ENCODE measurements around the gene PRKAG1. TPM values are rescaled to one million over a fixed set of nuclear protein-coding genes. Genes with fewer than 3 reads are reported as not detected.

The PRKAG1 gene
- total RNA-seq, 2 experiments from 2014 or later = 69.4 to 70.0 TPM

DNA sequence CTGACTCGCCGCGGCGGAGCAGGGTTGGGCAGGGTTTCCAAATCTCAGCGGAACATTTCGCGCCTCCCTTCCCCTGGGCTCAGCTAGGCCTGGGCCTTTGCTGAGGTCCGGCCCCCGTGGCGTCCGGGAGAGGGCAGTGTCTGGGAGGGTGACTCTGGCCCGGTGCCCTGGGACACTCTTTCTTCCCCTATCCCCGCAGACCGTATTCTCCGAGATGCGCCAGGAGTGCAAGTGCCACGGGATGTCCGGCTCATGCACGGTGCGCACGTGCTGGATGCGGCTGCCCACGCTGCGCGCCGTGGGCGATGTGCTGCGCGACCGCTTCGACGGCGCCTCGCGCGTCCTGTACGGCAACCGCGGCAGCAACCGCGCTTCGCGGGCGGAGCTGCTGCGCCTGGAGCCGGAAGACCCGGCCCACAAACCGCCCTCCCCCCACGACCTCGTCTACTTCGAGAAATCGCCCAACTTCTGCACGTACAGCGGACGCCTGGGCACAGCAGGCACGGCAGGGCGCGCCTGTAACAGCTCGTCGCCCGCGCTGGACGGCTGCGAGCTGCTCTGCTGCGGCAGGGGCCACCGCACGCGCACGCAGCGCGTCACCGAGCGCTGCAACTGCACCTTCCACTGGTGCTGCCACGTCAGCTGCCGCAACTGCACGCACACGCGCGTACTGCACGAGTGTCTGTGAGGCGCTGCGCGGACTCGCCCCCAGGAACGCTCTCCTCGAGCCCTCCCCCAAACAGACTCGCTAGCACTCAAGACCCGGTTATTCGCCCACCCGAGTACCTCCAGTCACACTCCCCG lies 37.4 kb downstream of the PRKAG1 start:
- CTCF ChIA-PET = interaction anchor here (0.6 to 5.6 kb wide), 10 partner anchors 9 to 128 kb away, joined by 3 to 61 read pairs (median 9); partner anchors contain the start of gene FKBP11
- POLR2A ChIA-PET = no interaction called here

DNA sequence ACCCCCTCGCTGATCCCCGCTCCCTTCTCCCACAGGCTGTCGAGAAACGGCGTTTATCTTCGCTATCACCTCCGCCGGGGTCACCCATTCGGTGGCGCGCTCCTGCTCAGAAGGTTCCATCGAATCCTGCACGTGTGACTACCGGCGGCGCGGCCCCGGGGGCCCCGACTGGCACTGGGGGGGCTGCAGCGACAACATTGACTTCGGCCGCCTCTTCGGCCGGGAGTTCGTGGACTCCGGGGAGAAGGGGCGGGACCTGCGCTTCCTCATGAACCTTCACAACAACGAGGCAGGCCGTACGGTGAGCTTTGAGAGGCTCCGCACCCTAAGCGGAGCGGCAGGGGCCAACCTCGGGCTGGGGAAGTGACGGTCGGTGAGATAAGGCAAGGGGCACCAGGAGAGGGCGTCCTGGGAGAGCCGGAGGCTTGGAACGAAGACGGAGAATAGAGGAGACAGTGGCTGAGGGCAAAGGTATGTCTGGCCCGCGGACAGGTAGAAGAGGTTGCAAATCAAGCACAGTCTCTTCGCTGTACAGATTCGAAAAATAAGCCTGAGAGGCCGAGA lies 38.1 kb downstream of the PRKAG1 start:
- CTCF ChIA-PET = interaction anchor here (0.8 to 5.6 kb wide), 11 partner anchors 10 to 368 kb away, joined by 3 to 61 read pairs (median 10); partner anchors contain the start of genes ARF3 and FKBP11
- POLR2A ChIA-PET = no interaction called here

DNA sequence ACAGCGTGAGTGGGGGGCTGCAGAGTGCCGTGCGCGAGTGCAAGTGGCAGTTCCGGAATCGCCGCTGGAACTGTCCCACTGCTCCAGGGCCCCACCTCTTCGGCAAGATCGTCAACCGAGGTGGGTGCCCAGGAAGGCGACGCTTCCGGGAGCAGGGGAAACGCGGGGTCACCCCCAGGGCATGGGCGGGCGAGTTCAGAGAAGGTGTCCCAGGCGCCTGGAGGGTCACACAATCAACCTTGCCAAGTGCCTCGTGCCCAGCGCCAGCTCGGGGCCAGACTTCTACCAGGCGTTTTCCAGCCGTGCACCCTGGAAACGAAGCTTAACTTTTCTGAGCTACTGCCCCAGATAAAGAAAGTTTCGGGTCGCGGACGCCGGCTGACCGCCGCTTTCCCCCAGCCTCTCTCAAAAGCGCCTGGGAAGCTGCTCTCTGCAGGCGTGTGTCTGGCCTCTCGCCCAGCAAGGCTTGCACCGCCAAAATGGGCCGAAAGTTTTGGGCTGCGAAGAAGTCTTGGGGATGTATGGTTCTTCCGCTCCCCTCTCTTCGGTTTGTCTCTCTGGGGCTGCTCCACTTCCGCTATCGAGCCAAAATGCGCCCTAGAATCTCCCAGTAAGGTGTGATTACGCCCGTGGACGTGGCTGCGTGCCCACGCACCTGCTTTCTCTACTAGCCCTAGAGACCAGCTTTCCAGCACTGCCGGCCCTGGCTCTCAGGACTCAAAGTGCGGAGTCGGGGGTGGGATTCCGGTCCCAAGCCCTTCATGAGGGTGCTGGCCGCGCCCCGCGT lies 38.8 kb downstream of the PRKAG1 start:
- ChIA-PET CTCF (interaction anchor here (0.6 to 5.6 kb wide), 11 partner anchors 11 to 368 kb away, joined by 3 to 61 read pairs (median 10); partner anchors contain the start of genes ARF3 and FKBP11), POLR2A (interaction anchor here (0.6 kb wide), 1 partner anchor 119 kb away, joined by 3 read pairs; no protein-coding TSS in a partner anchor)

DNA sequence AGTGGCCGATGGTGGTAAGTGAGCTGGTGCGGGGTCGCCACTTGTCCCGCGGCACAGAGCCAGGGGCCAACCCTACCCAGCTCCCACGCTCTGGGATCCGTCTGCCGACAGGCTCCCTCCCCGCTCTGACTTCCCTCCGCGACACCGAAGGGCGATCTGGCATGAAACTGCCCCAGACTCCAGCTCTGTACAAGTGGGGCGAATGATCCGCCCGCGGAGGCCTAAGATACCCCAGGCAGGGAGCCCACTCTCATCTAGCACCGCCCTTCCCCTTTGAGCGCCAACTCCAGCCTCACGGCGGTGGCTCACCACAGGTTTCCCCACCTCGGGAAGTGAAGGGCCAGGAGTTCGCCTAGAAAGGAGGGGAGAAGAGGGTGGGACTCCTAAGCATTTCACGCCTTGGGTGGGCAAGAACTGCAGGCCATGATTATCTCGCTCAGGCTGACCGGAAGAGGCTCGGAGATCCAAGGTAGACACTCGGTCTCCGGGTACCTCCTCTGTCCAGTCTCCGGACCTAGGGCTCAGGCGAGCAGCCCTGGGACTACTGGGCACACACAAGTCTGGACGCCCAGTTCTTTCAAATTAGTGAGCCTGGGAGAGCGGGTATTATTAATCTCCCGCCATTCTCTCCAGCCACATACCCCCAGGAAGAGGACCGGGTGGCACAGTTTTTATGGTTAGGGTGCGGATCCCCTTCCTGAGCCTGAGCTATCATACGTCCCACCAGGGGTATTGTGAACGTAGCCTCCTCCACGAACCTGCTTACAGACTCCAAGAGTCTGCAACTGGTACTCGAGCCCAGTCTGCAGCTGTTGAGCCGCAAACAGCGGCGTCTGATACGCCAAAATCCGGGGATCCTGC lies 39.6 kb downstream of the PRKAG1 start:
- ChIA-PET CTCF (interaction anchor here (0.6 to 5.6 kb wide), 19 partner anchors 11 to 129 kb away, joined by 3 to 61 read pairs (median 7); partner anchors contain the start of genes FKBP11 and PRKAG1), POLR2A (interaction anchor here (0.6 kb wide), 1 partner anchor 56 kb away, joined by 3 read pairs; no protein-coding TSS in a partner anchor)

DNA sequence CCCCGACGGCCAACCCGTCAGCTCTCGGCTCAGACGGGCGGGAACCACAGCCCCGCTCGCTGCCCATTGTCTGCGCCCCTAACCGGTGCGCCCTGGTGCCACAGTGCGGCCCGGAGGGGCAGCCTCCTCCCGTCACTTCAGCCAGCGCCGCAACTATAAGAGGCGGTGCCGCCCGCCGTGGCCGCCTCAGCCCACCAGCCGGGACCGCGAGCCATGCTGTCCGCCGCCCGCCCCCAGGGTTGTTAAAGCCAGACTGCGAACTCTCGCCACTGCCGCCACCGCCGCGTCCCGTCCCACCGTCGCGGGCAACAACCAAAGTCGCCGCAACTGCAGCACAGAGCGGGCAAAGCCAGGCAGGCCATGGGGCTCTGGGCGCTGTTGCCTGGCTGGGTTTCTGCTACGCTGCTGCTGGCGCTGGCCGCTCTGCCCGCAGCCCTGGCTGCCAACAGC lies 40.3 kb downstream of the PRKAG1 start, which contains the start of gene WNT1:
Gene WNT1, plus strand, starts transcription at position 32 of the 450 bp plus-strand sequence. Its CDS starts 329 bp downstream, at position 361.
- CTCF ChIA-PET = interaction anchor here (0.7 to 5.6 kb wide), 27 partner anchors 10 to 153 kb away, joined by 3 to 61 read pairs (median 5); partner anchors contain the start of genes ARF3, DDN, FKBP11 and PRKAG1

DNA sequence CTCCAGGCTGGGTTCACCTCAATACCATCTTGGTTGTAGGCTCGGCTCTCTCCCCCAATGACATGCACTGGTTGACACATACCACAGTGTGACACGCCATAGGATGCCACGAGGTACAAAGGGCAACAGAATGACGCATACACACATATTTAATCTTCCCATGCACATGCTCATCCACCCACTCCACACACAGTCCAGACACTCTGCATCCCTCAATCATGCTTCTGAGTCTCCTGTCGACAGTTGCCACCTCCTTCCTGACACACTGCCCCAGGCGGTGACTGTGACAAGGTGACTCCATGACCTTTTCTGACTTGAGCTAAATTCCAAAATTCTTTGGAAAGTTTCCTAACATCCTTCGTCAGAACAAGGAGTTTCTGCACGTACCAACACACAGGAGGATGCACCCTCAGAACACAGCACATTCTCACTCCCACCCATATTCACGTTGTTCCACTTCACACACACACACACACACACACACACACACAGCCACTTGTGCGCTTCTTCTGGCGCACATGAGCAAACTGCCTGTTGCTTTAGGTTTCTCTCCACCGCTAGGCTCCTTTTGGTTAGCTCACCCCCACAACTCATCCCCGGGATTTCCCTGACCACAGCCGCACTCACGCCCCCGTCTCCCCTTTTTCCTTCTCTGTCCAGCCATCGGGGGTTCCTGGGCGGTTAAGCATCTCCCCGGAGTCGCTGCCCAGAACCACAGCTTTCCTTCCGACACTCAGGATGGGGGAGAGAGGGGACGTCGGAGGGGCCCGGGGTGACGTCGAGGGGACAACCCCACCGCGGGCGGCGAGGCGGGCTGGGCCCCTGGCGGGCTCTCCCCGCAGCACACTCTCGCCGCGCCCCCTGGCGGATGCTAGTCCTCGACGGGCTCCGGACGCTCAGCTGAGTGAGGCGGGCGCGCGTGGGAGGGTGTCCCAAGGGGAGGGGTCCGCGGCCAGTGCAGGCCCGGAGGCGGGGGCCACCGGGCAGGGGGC lies 41.0 kb downstream of the PRKAG1 start:
- ChIA-PET POLR2A (interaction anchor here (0.7 kb wide), 1 partner anchor 20 kb away, joined by 3 read pairs; no protein-coding TSS in a partner anchor), CTCF (interaction anchor here (0.6 to 5.6 kb wide), 29 partner anchors 8 to 154 kb away, joined by 3 to 61 read pairs (median 5); partner anchors contain the start of genes ARF3, DDN, FKBP11 and PRKAG1)

More for the DNA sequence above, 40.3 kb downstream of the PRKAG1 start, which contains the start of gene WNT1:
- POLR2A ChIA-PET = interaction anchor here (0.6 kb wide), 1 partner anchor 56 kb away, joined by 3 read pairs; no protein-coding TSS in a partner anchor

DNA sequence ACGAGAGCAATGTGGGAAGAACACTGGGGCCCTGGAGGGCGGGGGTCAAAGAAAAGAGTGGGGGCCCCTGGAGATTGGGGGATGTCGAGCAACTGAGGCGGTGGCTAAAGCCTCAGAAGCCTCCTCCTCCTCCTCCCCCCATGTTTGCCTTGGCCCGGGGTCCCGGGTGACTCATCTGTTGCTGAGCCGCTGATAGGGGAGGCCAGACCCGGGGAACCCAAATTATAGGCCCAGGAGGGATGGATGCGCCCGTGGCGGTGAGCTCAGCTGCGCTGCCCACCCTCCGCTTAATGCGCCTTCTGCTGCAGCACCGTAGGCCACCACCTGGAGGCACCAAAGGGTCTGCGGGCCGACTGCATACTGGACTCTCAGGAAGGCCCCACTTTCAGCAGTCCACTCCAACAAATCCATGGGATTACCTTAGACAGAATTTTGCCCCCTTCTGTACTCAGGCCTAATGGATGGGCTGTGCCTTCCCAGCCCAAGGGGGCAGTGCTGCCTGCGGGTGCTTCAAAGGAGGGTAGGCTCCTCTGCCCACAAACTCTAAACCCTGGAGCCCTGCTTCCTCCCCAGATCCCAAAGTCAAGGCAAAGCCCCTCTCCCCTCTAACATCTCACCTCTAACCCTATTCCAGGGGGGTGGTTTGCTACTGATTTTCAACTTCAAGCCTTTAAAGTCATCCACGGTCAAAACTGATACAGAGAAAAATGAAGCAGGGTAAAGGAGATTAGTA lies 44.5 kb downstream of the PRKAG1 start:
- CTCF ChIA-PET = interaction anchor here (0.9 to 3.5 kb wide), 6 partner anchors 9 to 121 kb away, joined by 3 to 16 read pairs (median 4); no protein-coding TSS in a partner anchor

DNA sequence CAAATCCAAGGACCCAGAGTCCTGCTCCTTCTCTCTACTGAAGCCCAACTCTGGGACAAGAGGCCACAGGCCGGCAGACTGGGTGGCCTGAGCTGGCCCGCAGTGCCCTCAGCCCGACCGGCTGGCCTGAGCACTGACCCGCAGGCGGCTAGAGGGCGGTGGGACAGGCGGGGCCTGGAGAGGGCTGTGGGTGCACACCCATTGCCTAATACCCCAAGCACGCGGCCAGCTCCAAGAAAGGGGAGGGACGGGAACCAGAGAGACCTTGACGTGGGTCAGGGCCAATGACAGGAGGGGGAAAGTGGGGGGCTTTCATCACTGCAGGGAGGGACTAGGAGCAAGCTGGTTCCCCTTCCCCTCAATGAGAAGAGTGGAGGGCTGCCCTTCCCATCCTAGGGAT lies 45.0 kb downstream of the PRKAG1 start:
- ChIA-PET POLR2A (no interaction called here), CTCF (interaction anchor here (0.9 to 3.5 kb wide), 6 partner anchors 10 to 120 kb away, joined by 3 to 16 read pairs (median 4); no protein-coding TSS in a partner anchor)

More for the DNA sequence above, 44.5 kb downstream of the PRKAG1 start:
- POLR2A ChIA-PET = no interaction called here

DNA sequence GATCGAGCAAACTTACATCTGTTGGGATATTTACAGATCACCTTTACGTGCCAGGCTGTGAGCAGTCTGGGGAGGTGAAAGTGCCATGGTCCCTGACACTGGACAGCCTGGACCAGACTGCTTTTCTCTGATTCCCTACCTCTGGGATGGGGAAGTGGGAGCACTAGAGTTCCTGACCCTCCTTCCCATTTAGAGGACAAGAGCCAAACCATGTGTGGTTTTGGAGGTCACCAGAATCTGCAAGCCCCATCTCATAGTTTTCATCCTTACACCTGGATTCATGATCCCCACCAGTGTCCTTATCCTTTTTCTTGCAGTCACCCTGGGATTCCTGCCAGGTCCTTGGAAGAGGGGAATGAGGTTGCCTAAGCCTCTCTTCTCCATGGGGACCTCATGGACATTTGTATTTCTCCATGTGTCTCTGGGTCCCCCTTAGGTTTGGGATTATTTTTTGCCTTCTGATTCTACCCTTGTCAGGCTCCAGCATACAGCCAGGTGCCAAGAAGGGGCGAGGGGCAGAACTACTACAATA lies 45.6 kb downstream of the PRKAG1 start:
- ChIA-PET POLR2A (no interaction called here), CTCF (interaction anchor here (0.9 to 3.5 kb wide), 11 partner anchors 9 to 120 kb away, joined by 3 to 16 read pairs (median 5); partner anchors contain the start of gene ARF3)

DNA sequence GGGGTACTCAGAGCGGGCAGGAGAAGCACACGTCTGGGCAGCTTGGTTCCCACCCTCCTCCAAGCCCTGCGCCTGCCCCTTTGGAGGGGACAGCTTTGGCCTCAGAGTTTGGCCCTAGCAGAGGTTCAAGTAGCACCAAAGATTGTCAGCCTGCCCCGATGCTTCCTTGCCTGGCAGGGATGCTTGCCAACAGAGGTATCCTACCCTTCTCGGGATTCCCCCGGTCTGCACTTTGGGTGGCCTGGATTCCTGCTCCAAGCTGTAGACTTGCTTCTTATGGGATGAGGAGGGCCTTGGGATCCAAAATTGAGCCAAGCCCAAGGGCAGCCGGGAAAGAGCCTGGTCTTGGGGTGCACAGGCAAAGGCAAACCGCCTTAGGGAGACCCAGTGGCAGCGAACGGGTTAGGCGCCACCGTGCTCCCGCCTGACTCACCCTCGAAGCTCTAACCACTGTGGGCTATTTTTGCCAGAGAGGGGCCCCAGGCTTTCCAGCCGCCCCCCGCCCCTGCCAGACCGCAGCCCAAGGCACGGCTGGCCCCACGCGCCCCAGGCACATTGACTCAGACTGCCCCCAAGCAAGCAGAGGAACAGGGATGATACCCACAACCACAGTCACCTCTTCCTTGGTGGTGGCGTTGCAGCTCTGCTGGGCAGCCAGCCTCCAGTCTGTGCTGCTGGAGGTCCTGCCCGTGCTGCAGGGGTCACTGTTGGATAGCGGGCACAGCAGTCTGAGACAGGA lies 46.2 kb downstream of the PRKAG1 start:
- ChIA-PET POLR2A (no interaction called here), CTCF (interaction anchor here (0.5 to 3.5 kb wide), 9 partner anchors 10 to 330 kb away, joined by 3 to 16 read pairs (median 5); partner anchors contain the start of gene ARF3)

DNA sequence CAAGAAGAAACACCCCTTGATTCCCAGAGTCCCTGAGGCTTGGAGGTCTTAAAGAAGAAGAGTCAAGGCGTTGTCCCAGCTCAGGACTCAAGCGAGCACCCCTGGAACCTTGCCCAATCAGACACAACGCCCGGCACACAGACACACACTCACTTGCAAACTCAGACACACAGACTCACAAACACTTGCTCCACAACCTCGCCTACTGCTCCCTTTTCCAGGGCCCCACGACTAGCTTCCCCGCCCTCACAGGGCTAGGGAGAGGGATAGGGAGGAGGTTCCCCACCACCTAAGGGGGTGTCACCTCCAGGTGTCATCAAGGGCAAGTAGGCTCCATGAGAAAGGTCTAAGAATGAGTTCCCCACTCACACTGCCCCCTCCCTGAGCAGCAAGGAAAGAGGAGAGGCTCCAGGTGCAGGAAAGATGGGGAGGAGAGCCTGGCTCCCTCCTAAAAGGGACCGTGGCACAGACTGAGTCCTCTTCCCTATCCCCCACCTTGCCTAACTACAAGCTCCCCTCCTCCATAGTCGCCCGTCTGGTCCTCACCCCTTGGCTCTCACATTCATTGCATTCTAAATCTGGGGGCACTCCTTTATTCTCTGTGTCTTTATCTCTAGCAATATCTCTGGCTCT lies 47.8 kb downstream of the PRKAG1 start:
- CTCF ChIA-PET = interaction anchor here (0.7 to 5.0 kb wide), 9 partner anchors 9 to 78 kb away, joined by 3 to 43 read pairs (median 7); partner anchors contain the start of genes ARF3, FKBP11 and WNT1
- POLR2A ChIA-PET = interaction anchor here (0.9 to 1.6 kb wide), 3 partner anchors 13 to 45 kb away, joined by 3 to 5 read pairs (median 3); no protein-coding TSS in a partner anchor

DNA sequence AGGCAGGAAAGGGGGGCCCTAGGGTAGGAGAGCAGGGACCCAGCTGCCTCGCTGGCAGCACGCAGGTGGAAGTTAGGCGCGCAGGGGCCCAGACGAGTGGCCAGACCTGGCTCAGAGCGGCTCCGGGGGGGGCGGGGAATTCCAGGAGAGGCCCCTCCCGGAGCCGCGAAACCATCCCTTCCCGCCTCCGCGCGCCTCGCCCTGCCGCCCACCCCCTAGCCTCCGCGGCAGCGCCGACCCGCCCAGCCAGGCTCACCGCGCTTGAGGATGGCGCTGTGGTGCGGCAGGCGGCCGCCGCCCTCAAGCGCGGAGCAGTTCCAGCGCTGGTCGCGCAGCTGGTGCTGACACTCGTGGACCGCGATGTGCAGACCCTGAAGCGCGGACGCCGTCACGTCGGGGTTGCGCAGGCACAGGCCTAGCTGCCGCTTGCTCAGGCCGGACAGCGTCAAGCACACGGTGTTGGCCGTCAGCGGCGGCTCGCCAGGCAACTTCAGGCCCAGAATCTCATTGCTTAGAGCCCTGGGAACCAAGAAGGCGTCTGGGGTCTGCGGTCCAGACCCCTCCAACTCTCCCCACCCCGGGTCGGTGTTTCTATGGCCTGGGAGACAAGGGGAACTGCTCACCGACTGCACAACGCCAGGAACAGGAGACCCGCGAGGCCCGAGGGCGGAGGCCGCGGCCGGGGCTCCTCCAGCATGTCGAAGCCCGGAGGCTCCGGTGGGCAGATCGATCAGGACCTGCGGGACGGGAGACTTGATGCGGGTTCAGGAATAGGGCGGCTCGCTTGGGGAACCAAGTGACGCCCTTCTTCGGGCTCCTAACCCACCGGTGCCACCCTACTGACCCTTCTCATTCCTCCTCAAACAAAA lies 48.5 kb downstream of the PRKAG1 start:
- POLR2A ChIA-PET = interaction anchor here (1.1 to 1.6 kb wide), 2 partner anchors 14 to 44 kb away, joined by 3 to 5 read pairs; no protein-coding TSS in a partner anchor
- CTCF ChIA-PET = interaction anchor here (1.2 to 5.0 kb wide), 5 partner anchors 10 to 44 kb away, joined by 3 to 43 read pairs (median 10); partner anchors contain the start of genes FKBP11 and WNT1

DNA sequence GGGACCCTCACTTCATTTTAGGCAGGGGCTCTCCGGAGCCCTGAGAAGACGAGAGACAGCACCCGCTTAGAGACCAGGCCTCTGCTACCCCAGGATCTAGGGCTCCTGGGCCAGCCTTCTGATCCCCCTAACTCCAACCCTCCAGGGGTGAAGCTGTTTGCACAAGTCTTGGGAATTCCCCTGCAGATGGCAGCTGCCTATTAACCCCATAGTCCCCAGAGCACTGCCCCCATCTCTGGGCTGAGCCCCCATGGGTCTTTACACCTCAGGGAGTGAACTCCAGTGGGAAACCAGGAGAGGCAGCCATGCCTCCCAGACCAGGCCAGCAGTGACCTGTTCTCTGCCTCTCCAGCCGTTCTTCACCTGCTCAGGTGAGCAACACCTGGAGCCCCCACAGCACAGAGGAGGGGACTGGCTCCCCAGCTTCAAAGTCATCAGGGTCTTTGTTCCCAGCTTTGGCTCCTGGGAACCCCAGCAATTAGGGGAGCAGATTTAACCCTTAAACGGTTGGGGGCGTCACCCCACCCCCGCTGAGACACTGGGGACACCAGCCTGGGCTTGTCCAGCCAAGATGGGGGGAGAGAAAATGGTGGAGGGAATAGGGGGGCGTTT lies 49.3 kb downstream of the PRKAG1 start:
- ChIA-PET POLR2A (interaction anchor here (1.1 kb wide), 1 partner anchor 13 kb away, joined by 5 read pairs; no protein-coding TSS in a partner anchor), CTCF (interaction anchor here (1.3 to 5.0 kb wide), 5 partner anchors 10 to 28 kb away, joined by 3 to 43 read pairs (median 10); partner anchors contain the start of gene WNT1)

All from activated CD8-positive, alpha-beta memory T cell treated with anti-CD3 and anti-CD28 coated beads for 36 hours (primary cell).